A549 (cell line): ENCODE measurements around the gene C1QTNF3.

Experiments
- CBX8 ChIP-seq: fragments of 200-600 bp; sonication (generic); IDR thresholded peaks from 2 replicates; pipeline ENCODE4 v1.6.1; 2016
- CEBPB ChIP-seq, 2 experiments: fragments of >200 bp in 1 of 2; sonication (Bioruptor Twin) in 1 of 2; formaldehyde crosslinking in 1 of 2; IDR thresholded peaks; 2 replicates each; pipeline ENCODE4 v1.6.1; 2012 to 2016
- CTCF ChIP-seq: fragments of >200 bp; sonication (Bioruptor Twin); formaldehyde crosslinking; IDR thresholded peaks from 3 replicates; pipeline ENCODE4 v1.5.1; 2016
- EP300 ChIP-seq, 2 experiments: fragments of >200 bp; sonication (Bioruptor Twin); formaldehyde crosslinking; IDR thresholded peaks; 2 replicates in 1 of 2; 3 replicates in 1 of 2; pipeline ENCODE4 v1.6.1; 2016 to 2017
- TP53 ChIP-seq: fragments of 250-450 bp; sonication (Bioruptor Pico); IDR thresholded peaks from 2 replicates; pipeline ENCODE4 v1.5.0; 2021; ENCODE audit warnings: mild to moderate bottlenecking, moderate library complexity
- TF ChIP-seq, protein P1 (sequence below): fragments of 150-350 bp; IDR thresholded peaks from 2 replicates; pipeline ENCODE4 v1.6.1; 2014; ENCODE audit warnings: low read depth, mild to moderate bottlenecking, low read length

- no peak for TF ChIP-seq EP300 (IDR thresholded peaks at IDR 0.05)
- TF ChIP-seq TP53 (CRISPR knock-in tag), result no peak
- TF ChIP-seq CBX8, result no peak
- no peak for TF ChIP-seq CTCF
- TF ChIP-seq, protein P1, sequence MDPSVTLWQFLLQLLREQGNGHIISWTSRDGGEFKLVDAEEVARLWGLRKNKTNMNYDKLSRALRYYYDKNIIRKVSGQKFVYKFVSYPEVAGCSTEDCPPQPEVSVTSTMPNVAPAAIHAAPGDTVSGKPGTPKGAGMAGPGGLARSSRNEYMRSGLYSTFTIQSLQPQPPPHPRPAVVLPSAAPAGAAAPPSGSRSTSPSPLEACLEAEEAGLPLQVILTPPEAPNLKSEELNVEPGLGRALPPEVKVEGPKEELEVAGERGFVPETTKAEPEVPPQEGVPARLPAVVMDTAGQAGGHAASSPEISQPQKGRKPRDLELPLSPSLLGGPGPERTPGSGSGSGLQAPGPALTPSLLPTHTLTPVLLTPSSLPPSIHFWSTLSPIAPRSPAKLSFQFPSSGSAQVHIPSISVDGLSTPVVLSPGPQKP, result no peak
- TF ChIP-seq CEBPB (IDR thresholded peaks at IDR 0.05), result no peak
Observed at GRCh38 chr5:34051374-34051980, 8.5 kb upstream of the C1QTNF3 start.
